Activated CD8-positive, alpha-beta T cell treated with anti-CD3 and anti-CD28 coated beads for 36 hours (primary cell): ENCODE measurements around the gene DDX21. TPM values are rescaled to one million over a fixed set of nuclear protein-coding genes. Genes with fewer than 3 reads are reported as not detected.

Source experiments
- total RNA-seq, 2 experiments: library from RNA; stranded (reverse); gene quantifications; one replicate each; pipeline ENCODE4 v1.2.3, GENCODE V29; 2021

The DDX21 gene
- total RNA-seq, 2 experiments from 2014 or later = 192 to 194 TPM

Other genes starting within 250 kb of the DDX21 start
- gene CCAR1, start 234.9 kb upstream of the DDX21 start, total RNA-seq = 100 to 1,000 TPM in 1 of 2 experiments, 10 to 100 TPM in 1; 86.3 to 101 TPM
- gene STOX1, start 128.6 kb upstream of the DDX21 start, total RNA-seq = under 1 TPM; 0.22 to 0.36 TPM
- gene DDX50, start 54.9 kb upstream of the DDX21 start, total RNA-seq = 100 to 1,000 TPM; 102 to 105 TPM
- 10 to 100 TPM in 1 of 2 experiments, 1 to 10 TPM in 1; 9.7 to 10.9 TPM for gene KIFBP, start 32.6 kb downstream of the DDX21 start, total RNA-seq
- 100 to 1,000 TPM; 279 to 292 TPM for gene SRGN, start 131.9 kb downstream of the DDX21 start, total RNA-seq
- gene VPS26A, start 168.0 kb downstream of the DDX21 start, total RNA-seq = 10 to 100 TPM; 33.1 to 34.5 TPM
- gene SUPV3L1, start 224.1 kb downstream of the DDX21 start, total RNA-seq = 10 to 100 TPM; 37.6 to 42.7 TPM